GM23338 (cell line): ENCODE data around the gene ZNF254. TPM values are rescaled to one million over a fixed set of nuclear protein-coding genes. Genes with fewer than 3 reads are reported as not detected.

Source experiments
- ATAC-seq: fragments of 200-7000 bp; cut with Tn5 transposase; 3 replicates; pipeline ENCODE4 v1.9.1; 2020
- DNase-seq: peaks from one replicate; pipeline ENCODE4 v3.0.0-alpha.2; 2015; ENCODE audit warnings: low spot score
- H2AFZ ChIP-seq: fragments of 200-600 bp; sonication (generic); 2 replicates; pipeline ENCODE4 v1.8.0; 2016; ENCODE audit warnings: antibody characterized with exemption, mild to moderate bottlenecking, moderate library complexity
- H3F3A ChIP-seq: fragments of 200-600 bp; sonication (generic); replicated peaks from 2 replicates; pipeline ENCODE4 v1.8.0; 2017; ENCODE audit warnings: antibody characterized with exemption, mixed run types, low read depth
- H3K27ac ChIP-seq: fragments of 200-600 bp; sonication (generic); 2 replicates; pipeline ENCODE4 v1.6.1; 2016; ENCODE audit warnings: low read depth
- H3K27me3 ChIP-seq: fragments of 200-600 bp; sonication (generic); 2 replicates; pipeline ENCODE4 v1.8.0; 2016; ENCODE audit warnings: mild to moderate bottlenecking, mixed run types, moderate library complexity; ENCODE audit not compliant: insufficient read depth
- H3K36me3 ChIP-seq: fragments of 200-600 bp; sonication (generic); 2 replicates; pipeline ENCODE4 v1.8.0; 2016; ENCODE audit warnings: mild to moderate bottlenecking; ENCODE audit not compliant: insufficient read depth
- H3K4me1 ChIP-seq: fragments of 200-600 bp; sonication (generic); 2 replicates; pipeline ENCODE4 v1.8.0; 2016; ENCODE audit warnings: mild to moderate bottlenecking, moderate library complexity; ENCODE audit not compliant: insufficient read depth
- H3K4me2 ChIP-seq: fragments of 200-600 bp; sonication (generic); 2 replicates; pipeline ENCODE4 v1.7.1; 2017; ENCODE audit warnings: mixed run types
- H3K4me3 ChIP-seq: fragments of 200-600 bp; sonication (generic); 2 replicates; pipeline ENCODE4 v1.6.1; 2016; ENCODE audit warnings: mixed run types
- H3K79me2 ChIP-seq: fragments of 200-600 bp; sonication (generic); replicated peaks from 2 replicates; pipeline ENCODE4 v1.8.0; 2017; ENCODE audit warnings: mild to moderate bottlenecking; ENCODE audit not compliant: insufficient read depth
- H3K9me2 ChIP-seq: fragments of 200-600 bp; sonication (generic); 2 replicates; pipeline ENCODE4 v1.8.0; 2017; ENCODE audit not compliant: insufficient read depth
- H4K20me1 ChIP-seq: fragments of 200-600 bp; sonication (generic); replicated peaks from 2 replicates; pipeline ENCODE4 v1.8.0; 2017; ENCODE audit warnings: mild to moderate bottlenecking; ENCODE audit not compliant: insufficient read depth
- H3K27ac Mint-ChIP-seq: 2 replicates; pipeline ENCODE4 v1.8.0; 2020; ENCODE audit warnings: inconsistent platforms, mild to moderate bottlenecking, moderate library complexity, mixed read lengths
- H3K27me3 Mint-ChIP-seq: 3 replicates; pipeline ENCODE4 v1.8.0; 2022; ENCODE audit warnings: low read depth, mild to moderate bottlenecking, moderate library complexity, mixed read lengths, inconsistent platforms; ENCODE audit not compliant: insufficient read depth, poor library complexity
- H3K36me3 Mint-ChIP-seq: 3 replicates; pipeline ENCODE4 v1.8.0; 2021; ENCODE audit warnings: low read depth, mild to moderate bottlenecking, inconsistent platforms, moderate library complexity, mixed read lengths
- H3K4me1 Mint-ChIP-seq: 3 replicates; pipeline ENCODE4 v1.8.0; 2020; ENCODE audit warnings: mild to moderate bottlenecking, inconsistent platforms, mixed read lengths
- H3K4me3 Mint-ChIP-seq: 3 replicates; pipeline ENCODE4 v1.8.0; 2021; ENCODE audit warnings: moderate library complexity, mild to moderate bottlenecking, inconsistent platforms, mixed read lengths
- H3K9me3 Mint-ChIP-seq: 3 replicates; pipeline ENCODE4 v1.8.0; 2020; ENCODE audit warnings: moderate library complexity, mild to moderate bottlenecking, inconsistent platforms, mixed read lengths
- CREB1 ChIP-seq: fragments of 250-450 bp; sonication (Bioruptor Pico); IDR thresholded peaks from 2 replicates; pipeline ENCODE4 v1.5.0; 2020; ENCODE audit warnings: low read depth, mild to moderate bottlenecking, moderate library complexity
- EZH2 ChIP-seq: fragments of 200-600 bp; sonication (generic); IDR thresholded peaks from one replicate; pipeline ENCODE4 v1.8.0; 2017; ENCODE audit warnings: antibody characterized with exemption, mild to moderate bottlenecking, low read depth; ENCODE audit not compliant: unreplicated experiment
- EZH2phosphoT487 ChIP-seq: fragments of 200-600 bp; sonication (generic); IDR thresholded peaks from one replicate; pipeline ENCODE4 v1.8.1; 2018; ENCODE audit warnings: antibody characterized with exemption; ENCODE audit not compliant: unreplicated experiment
- JUNB ChIP-seq: IDR thresholded peaks from one replicate; pipeline ENCODE4 v1.6.1; 2016; ENCODE audit warnings: antibody characterized with exemption; ENCODE audit not compliant: unreplicated experiment
- NANOG ChIP-seq: IDR thresholded peaks from 2 replicates; pipeline ENCODE4 v1.6.1; 2016; ENCODE audit warnings: antibody characterized with exemption, borderline replicate concordance
- POLR2AphosphoS5 ChIP-seq: IDR thresholded peaks from 2 replicates; pipeline ENCODE4 v1.6.1; 2016; ENCODE audit warnings: antibody characterized with exemption, low read depth
- STAT1 ChIP-seq: IDR thresholded peaks from one replicate; pipeline ENCODE4 v1.6.1; 2016; ENCODE audit warnings: antibody characterized with exemption; ENCODE audit not compliant: unreplicated experiment
- ZNF114 ChIP-seq: fragments of 250-450 bp; sonication (Bioruptor Pico); IDR thresholded peaks from 2 replicates; pipeline ENCODE4 v1.5.0; 2020; ENCODE audit warnings: mild to moderate bottlenecking, moderate library complexity
- ZNF331 ChIP-seq: fragments of 250-450 bp; sonication (Bioruptor Pico); IDR thresholded peaks from 2 replicates; pipeline ENCODE4 v1.5.0; 2020; ENCODE audit warnings: low read depth, mild to moderate bottlenecking, moderate library complexity
- polyA plus RNA-seq: library from polyadenylated mRNA; unstranded; fragments of >200 nt; fragmentation: Nextera tagmentation; extraction: Ambion mirVana; gene quantifications from 2 replicates; pipeline ENCODE4 v1.2.1, GENCODE V29; 2016
- total RNA-seq: library from RNA; depleted of rRNA; stranded (reverse); fragments of >200 nt; shearing (Covaris generic); gene quantifications from 2 replicates; pipeline ENCODE4 v1.2.3, GENCODE V29; 2014
- TF ChIP-seq, protein P1 (sequence below), 2 experiments: fragments of 200-600 bp in 1 of 2; sonication (generic) in 1 of 2; conservative IDR thresholded peaks; 2 replicates each; pipeline versions ENCODE4 v1.5.1 to v1.6.1; 2016 to 2017; ENCODE audit warnings: antibody characterized with exemption in 2 of 2, low read depth in 2 of 2, mild to moderate bottlenecking in 2 of 2, moderate library complexity in 1 of 2
- TF ChIP-seq, protein P2 (sequence below): fragments of 250-450 bp; sonication (Bioruptor Pico); IDR thresholded peaks from 2 replicates; pipeline ENCODE4 v1.5.0; 2020; ENCODE audit warnings: mild to moderate bottlenecking, moderate library complexity
- TF ChIP-seq, protein P3 (sequence below): IDR thresholded peaks from 2 replicates; pipeline ENCODE4 v1.6.1; 2016; ENCODE audit warnings: antibody characterized with exemption
- TF ChIP-seq, protein P4 (sequence below): IDR thresholded peaks from one replicate; pipeline ENCODE4 v1.6.1; 2018; ENCODE audit warnings: antibody characterized with exemption; ENCODE audit not compliant: unreplicated experiment

Gene ZNF254
- total and polyA plus RNA-seq, 2 experiments from 2014 or later = 13.1 to 45.6 TPM

DNA sequence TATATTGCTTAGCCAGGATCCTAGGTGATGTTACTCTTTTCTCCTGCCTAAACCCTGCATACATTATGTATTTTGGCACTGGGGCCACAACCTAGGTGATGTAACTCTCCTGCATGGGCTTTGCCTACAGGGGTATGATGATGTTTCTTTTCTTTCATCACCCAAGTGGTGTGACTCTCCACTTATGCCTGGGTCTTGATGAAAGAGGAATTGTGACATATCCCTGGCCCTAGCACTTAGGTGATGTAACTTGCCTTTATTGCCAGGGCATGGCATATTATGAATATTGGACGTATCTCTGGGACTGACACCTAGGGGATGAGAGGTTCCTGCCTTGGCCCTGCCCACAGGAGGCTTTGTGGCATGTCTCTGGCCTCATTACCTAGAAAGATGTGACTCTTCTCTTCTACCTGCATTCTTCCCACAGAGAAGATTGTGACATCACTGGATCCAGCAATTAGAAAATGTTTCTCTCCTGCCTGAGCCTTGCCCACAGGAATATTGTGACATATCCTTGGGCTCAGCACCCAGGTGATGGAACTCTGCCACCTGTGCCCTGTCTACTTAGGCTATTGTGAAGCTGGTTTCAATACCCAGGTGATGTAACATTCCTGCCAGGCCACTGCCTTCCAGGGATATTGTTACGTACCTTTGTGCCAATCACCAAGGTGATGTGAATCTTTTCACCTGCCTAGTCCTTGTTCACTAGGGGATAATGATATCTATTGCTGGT, 27.3 kb upstream of the ZNF254 start:
- peaks cover 71% of the 10 kb centered on the region for H3K36me3 Mint-ChIP-seq
- H3K4me3 ChIP-seq = no peak overlapping the region
- H3K27ac ChIP-seq = no peak overlapping the region
- TF ChIP-seq EZH2phosphoT487 (no peak), JUNB (no peak), ZNF331 (no peak), EZH2 (no peak), NANOG (no peak), ZNF114 (CRISPR knock-in tag) (no peak), CREB1 (CRISPR knock-in tag) (no peak), POLR2AphosphoS5 (no peak), STAT1 (no peak)
- TF ChIP-seq, protein P1, sequence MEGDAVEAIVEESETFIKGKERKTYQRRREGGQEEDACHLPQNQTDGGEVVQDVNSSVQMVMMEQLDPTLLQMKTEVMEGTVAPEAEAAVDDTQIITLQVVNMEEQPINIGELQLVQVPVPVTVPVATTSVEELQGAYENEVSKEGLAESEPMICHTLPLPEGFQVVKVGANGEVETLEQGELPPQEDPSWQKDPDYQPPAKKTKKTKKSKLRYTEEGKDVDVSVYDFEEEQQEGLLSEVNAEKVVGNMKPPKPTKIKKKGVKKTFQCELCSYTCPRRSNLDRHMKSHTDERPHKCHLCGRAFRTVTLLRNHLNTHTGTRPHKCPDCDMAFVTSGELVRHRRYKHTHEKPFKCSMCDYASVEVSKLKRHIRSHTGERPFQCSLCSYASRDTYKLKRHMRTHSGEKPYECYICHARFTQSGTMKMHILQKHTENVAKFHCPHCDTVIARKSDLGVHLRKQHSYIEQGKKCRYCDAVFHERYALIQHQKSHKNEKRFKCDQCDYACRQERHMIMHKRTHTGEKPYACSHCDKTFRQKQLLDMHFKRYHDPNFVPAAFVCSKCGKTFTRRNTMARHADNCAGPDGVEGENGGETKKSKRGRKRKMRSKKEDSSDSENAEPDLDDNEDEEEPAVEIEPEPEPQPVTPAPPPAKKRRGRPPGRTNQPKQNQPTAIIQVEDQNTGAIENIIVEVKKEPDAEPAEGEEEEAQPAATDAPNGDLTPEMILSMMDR (conservative IDR thresholded peaks at IDR 0.05; ENCODE audit: low read depth in 2 of 2) = no peak
- TF ChIP-seq, protein P2, sequence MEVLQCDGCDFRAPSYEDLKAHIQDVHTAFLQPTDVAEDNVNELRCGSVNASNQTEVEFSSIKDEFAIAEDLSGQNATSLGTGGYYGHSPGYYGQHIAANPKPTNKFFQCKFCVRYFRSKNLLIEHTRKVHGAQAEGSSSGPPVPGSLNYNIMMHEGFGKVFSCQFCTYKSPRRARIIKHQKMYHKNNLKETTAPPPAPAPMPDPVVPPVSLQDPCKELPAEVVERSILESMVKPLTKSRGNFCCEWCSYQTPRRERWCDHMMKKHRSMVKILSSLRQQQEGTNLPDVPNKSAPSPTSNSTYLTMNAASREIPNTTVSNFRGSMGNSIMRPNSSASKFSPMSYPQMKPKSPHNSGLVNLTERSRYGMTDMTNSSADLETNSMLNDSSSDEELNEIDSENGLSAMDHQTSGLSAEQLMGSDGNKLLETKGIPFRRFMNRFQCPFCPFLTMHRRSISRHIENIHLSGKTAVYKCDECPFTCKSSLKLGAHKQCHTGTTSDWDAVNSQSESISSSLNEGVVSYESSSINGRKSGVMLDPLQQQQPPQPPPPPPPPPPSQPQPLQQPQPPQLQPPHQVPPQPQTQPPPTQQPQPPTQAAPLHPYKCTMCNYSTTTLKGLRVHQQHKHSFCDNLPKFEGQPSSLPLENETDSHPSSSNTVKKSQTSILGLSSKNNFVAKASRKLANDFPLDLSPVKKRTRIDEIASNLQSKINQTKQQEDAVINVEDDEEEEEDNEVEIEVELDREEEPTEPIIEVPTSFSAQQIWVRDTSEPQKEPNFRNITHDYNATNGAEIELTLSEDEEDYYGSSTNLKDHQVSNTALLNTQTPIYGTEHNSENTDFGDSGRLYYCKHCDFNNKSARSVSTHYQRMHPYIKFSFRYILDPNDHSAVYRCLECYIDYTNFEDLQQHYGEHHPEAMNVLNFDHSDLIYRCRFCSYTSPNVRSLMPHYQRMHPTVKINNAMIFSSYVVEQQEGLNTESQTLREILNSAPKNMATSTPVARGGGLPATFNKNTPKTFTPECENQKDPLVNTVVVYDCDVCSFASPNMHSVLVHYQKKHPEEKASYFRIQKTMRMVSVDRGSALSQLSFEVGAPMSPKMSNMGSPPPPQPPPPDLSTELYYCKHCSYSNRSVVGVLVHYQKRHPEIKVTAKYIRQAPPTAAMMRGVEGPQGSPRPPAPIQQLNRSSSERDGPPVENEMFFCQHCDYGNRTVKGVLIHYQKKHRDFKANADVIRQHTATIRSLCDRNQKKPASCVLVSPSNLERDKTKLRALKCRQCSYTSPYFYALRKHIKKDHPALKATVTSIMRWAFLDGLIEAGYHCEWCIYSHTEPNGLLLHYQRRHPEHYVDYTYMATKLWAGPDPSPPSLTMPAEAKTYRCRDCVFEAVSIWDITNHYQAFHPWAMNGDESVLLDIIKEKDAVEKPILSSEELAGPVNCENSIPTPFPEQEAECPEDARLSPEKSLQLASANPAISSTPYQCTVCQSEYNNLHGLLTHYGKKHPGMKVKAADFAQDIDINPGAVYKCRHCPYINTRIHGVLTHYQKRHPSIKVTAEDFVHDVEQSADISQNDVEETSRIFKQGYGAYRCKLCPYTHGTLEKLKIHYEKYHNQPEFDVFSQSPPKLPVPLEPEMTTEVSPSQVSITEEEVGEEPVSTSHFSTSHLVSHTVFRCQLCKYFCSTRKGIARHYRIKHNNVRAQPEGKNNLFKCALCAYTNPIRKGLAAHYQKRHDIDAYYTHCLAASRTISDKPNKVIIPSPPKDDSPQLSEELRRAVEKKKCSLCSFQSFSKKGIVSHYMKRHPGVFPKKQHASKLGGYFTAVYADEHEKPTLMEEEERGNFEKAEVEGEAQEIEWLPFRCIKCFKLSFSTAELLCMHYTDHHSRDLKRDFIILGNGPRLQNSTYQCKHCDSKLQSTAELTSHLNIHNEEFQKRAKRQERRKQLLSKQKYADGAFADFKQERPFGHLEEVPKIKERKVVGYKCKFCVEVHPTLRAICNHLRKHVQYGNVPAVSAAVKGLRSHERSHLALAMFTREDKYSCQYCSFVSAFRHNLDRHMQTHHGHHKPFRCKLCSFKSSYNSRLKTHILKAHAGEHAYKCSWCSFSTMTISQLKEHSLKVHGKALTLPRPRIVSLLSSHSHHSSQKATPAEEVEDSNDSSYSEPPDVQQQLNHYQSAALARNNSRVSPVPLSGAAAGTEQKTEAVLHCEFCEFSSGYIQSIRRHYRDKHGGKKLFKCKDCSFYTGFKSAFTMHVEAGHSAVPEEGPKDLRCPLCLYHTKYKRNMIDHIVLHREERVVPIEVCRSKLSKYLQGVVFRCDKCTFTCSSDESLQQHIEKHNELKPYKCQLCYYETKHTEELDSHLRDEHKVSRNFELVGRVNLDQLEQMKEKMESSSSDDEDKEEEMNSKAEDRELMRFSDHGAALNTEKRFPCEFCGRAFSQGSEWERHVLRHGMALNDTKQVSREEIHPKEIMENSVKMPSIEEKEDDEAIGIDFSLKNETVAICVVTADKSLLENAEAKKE (CRISPR knock-in tag) = no peak
- TF ChIP-seq, protein P3, sequence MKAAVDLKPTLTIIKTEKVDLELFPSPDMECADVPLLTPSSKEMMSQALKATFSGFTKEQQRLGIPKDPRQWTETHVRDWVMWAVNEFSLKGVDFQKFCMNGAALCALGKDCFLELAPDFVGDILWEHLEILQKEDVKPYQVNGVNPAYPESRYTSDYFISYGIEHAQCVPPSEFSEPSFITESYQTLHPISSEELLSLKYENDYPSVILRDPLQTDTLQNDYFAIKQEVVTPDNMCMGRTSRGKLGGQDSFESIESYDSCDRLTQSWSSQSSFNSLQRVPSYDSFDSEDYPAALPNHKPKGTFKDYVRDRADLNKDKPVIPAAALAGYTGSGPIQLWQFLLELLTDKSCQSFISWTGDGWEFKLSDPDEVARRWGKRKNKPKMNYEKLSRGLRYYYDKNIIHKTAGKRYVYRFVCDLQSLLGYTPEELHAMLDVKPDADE = no peak
- TF ChIP-seq, protein P4, sequence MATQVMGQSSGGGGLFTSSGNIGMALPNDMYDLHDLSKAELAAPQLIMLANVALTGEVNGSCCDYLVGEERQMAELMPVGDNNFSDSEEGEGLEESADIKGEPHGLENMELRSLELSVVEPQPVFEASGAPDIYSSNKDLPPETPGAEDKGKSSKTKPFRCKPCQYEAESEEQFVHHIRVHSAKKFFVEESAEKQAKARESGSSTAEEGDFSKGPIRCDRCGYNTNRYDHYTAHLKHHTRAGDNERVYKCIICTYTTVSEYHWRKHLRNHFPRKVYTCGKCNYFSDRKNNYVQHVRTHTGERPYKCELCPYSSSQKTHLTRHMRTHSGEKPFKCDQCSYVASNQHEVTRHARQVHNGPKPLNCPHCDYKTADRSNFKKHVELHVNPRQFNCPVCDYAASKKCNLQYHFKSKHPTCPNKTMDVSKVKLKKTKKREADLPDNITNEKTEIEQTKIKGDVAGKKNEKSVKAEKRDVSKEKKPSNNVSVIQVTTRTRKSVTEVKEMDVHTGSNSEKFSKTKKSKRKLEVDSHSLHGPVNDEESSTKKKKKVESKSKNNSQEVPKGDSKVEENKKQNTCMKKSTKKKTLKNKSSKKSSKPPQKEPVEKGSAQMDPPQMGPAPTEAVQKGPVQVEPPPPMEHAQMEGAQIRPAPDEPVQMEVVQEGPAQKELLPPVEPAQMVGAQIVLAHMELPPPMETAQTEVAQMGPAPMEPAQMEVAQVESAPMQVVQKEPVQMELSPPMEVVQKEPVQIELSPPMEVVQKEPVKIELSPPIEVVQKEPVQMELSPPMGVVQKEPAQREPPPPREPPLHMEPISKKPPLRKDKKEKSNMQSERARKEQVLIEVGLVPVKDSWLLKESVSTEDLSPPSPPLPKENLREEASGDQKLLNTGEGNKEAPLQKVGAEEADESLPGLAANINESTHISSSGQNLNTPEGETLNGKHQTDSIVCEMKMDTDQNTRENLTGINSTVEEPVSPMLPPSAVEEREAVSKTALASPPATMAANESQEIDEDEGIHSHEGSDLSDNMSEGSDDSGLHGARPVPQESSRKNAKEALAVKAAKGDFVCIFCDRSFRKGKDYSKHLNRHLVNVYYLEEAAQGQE = no peak
- H3F3A ChIP-seq = no peaks in the 10 kb centered on the region
- H3K27ac Mint-ChIP-seq = no peak overlapping the region
- H3K4me1 ChIP-seq = no peaks in the 10 kb centered on the region
- H3K79me2 ChIP-seq = no peaks in the 10 kb centered on the region; the same call in none of the 2 replicates
- peaks cover 1% of the 10 kb centered on the region for H3K27me3 Mint-ChIP-seq
- H3K9me2 ChIP-seq = no peaks in the 10 kb centered on the region
- H3K27me3 ChIP-seq = no peaks in the 10 kb centered on the region
- no peaks in the 10 kb centered on the region; the same call in 2 of the 3 replicates for H3K9me3 Mint-ChIP-seq
- H4K20me1 ChIP-seq = peaks cover 16% of the 10 kb centered on the region; the same call in 1 of the 2 replicates
- H3K4me3 Mint-ChIP-seq = no peak overlapping the region
- no peak overlapping the region for H2AFZ ChIP-seq
- DNase-seq (no peak), ATAC-seq (no peak)
- peaks cover 11% of the 10 kb centered on the region for H3K36me3 ChIP-seq
- H3K4me1 Mint-ChIP-seq = no peaks in the 10 kb centered on the region
- no peak overlapping the region for H3K4me2 ChIP-seq
